Suppressor macrophage (primary cell): Measurements from ENCODE around the gene TCP11.
A peak's percentile ranks its signal among the peaks of the same experiment; 100 is the strongest.

Experiments used
- DNase-seq, 4 experiments: peaks; one replicate each; pipeline ENCODE4 v3.0.0-alpha.2; 2020 to 2022

TCP11 gene

GRCh38 chr6:35170891-35171290, 29.8 kb upstream of the TCP11 start:
- DNase-seq = no peak

GRCh38 chr6:35170166-35170565, 29.0 kb upstream of the TCP11 start:
- DNase-seq = no peak

GRCh38 chr6:35168461-35168861, 27.3 kb upstream of the TCP11 start:
- no peak for DNase-seq

- no peak for DNase-seq
These were observed 26.4 kb upstream of the TCP11 start for GRCh38 chr6:35167505-35167904.

- no peak for DNase-seq
These were observed 25.4 kb upstream of the TCP11 start for GRCh38 chr6:35166520-35166919.

GRCh38 chr6:35166116-35166515, 25.0 kb upstream of the TCP11 start:
- no peak for DNase-seq

- DNase-seq = peak; percentile 23 to 64 (median 55)
These were observed 24.5 kb upstream of the TCP11 start for GRCh38 chr6:35165630-35166071.

- DNase-seq = no peak
These were observed 23.7 kb upstream of the TCP11 start for GRCh38 chr6:35164868-35165267.

- DNase-seq = no peak
These were observed 23.1 kb upstream of the TCP11 start for GRCh38 chr6:35164277-35164676.

- no peak for DNase-seq
These were observed 22.7 kb upstream of the TCP11 start for GRCh38 chr6:35163836-35164235.

GRCh38 chr6:35161776-35162607, 20.9 kb upstream of the TCP11 start:
- no peak for DNase-seq

- no peak for DNase-seq
These were observed 20.1 kb upstream of the TCP11 start for GRCh38 chr6:35161266-35161665.

- DNase-seq = no peak
These were observed 19.5 kb upstream of the TCP11 start for GRCh38 chr6:35160642-35161041.

- no peak for DNase-seq
These were observed 17.4 kb upstream of the TCP11 start for GRCh38 chr6:35158520-35158919.

GRCh38 chr6:35154947-35155346, 13.8 kb upstream of the TCP11 start:
- no peak for DNase-seq

- DNase-seq = no peak
These were observed 13.1 kb upstream of the TCP11 start for GRCh38 chr6:35154262-35154661.

- peak in 3 of 4 experiments; percentile 19 to 32 (median 29) for DNase-seq
These were observed 11.0 kb upstream of the TCP11 start for GRCh38 chr6:35152067-35152707.

- DNase-seq = no peak
These were observed 10.3 kb upstream of the TCP11 start for GRCh38 chr6:35151466-35151865.

GRCh38 chr6:35149891-35150566, 8.9 kb upstream of the TCP11 start:
- DNase-seq = no peak

- no peak for DNase-seq
These were observed 7.1 kb upstream of the TCP11 start for GRCh38 chr6:35148167-35148741.

GRCh38 chr6:35147486-35147885, 6.3 kb upstream of the TCP11 start:
- DNase-seq = no peak

GRCh38 chr6:35147026-35147425, 5.9 kb upstream of the TCP11 start:
- no peak for DNase-seq

- DNase-seq = peak in 1 of 4 experiments; percentile 33
These were observed 5.3 kb upstream of the TCP11 start for GRCh38 chr6:35146453-35146852.
